Fibroblast of lung (primary cell): ENCODE data around the gene NEK7. TPM values are rescaled to one million over a fixed set of nuclear protein-coding genes. Genes with fewer than 3 reads are reported as not detected.
"Not testable (repeated sequence)": the region's sequence is repeated elsewhere in the genome, so short reads cannot be mapped to it uniquely, and the experiment has no call there.

ENCODE experiments used
- DNase-seq, 2 donors: peaks; one replicate each; pipeline versions ENCODE4 v3.0.0 to v3.0.0-alpha.2; 2010; ENCODE audit warnings: low read depth in 2 of 2
- H2AFZ ChIP-seq: 2 replicates; pipeline ENCODE4 v1.5.1; 2012; ENCODE audit warnings: low read length, control low read depth, inconsistent platforms
- H3K27ac ChIP-seq: 2 replicates; pipeline ENCODE4 v1.5.1; 2011; ENCODE audit warnings: low read length, control low read depth; ENCODE audit not compliant: insufficient read depth
- H3K27me3 ChIP-seq: 2 replicates; pipeline ENCODE4 v1.5.1; 2011; ENCODE audit warnings: mild to moderate bottlenecking, low read length; ENCODE audit not compliant: control insufficient read depth, insufficient read depth
- H3K36me3 ChIP-seq: 2 replicates; pipeline ENCODE4 v1.5.1; 2011; ENCODE audit warnings: low read length; ENCODE audit not compliant: control insufficient read depth, insufficient read depth
- H3K4me1 ChIP-seq: 2 replicates; pipeline ENCODE4 v1.5.1; 2011; ENCODE audit warnings: low read length; ENCODE audit not compliant: control insufficient read depth, insufficient read depth; ENCODE audit errors: extremely low read depth
- H3K4me2 ChIP-seq: 2 replicates; pipeline ENCODE4 v1.5.1; 2011; ENCODE audit warnings: low read length, control low read depth; ENCODE audit not compliant: insufficient read depth; ENCODE audit errors: extremely low read depth
- H3K4me3 ChIP-seq, 4 experiments: fragments of 200-600 bp in 1 of 4; sonication (generic) in 1 of 4; replicated peaks in 1 of 4; 2 replicates each; pipeline ENCODE4 v1.5.1; 2011 to 2016; ENCODE audit warnings: low read length in 4 of 4, low read depth in 3 of 4, mild to moderate bottlenecking in 3 of 4, control low read depth in 2 of 4, inconsistent platforms in 1 of 4, mixed read lengths in 1 of 4; ENCODE audit not compliant: insufficient read depth in 1 of 4; ENCODE audit errors: control extremely low read depth in 1 of 4
- H3K79me2 ChIP-seq: 2 replicates; pipeline ENCODE4 v1.5.1; 2012; ENCODE audit warnings: mild to moderate bottlenecking, low read length, inconsistent platforms; ENCODE audit not compliant: control insufficient read depth, insufficient read depth
- H3K9ac ChIP-seq: 2 replicates; pipeline ENCODE4 v1.5.1; 2011; ENCODE audit warnings: mild to moderate bottlenecking, low read length, control low read depth; ENCODE audit not compliant: insufficient read depth
- H3K9me3 ChIP-seq: 2 replicates; pipeline ENCODE4 v1.5.1; 2012; ENCODE audit warnings: low read depth, low read length; ENCODE audit not compliant: control insufficient read depth, insufficient read depth
- H4K20me1 ChIP-seq: 2 replicates; pipeline ENCODE4 v1.5.1; 2011; ENCODE audit warnings: low read length; ENCODE audit not compliant: control insufficient read depth, insufficient read depth; ENCODE audit errors: extremely low read depth
- EZH2 ChIP-seq: IDR thresholded peaks from 2 replicates; pipeline ENCODE4 v1.5.1; 2012; ENCODE audit warnings: low read length, control low read depth, mild to moderate bottlenecking; ENCODE audit errors: missing control alignments
- polyA plus RNA-seq, 2 donors: library from polyadenylated mRNA; depleted of rRNA in 1 of 2; stranded (reverse) in 1 of 2; unstranded in 1 of 2; fragments of >200 nt; gene quantifications; 2 replicates each; pipeline ENCODE4 v1.2.1, GENCODE V29; 2011 to 2012; ENCODE audit warnings: missing spikeins in 1 of 2
- total RNA-seq: library from RNA; depleted of rRNA; stranded (reverse); fragments of >200 nt; gene quantifications from 2 replicates; pipeline ENCODE4 v1.2.1, GENCODE V29; 2014
- TF ChIP-seq, protein P1 (sequence below), 2 donors: IDR thresholded peaks in 1 of 2; conservative IDR thresholded peaks in 1 of 2; 1 replicate in 1 of 2; 2 replicates in 1 of 2; pipeline ENCODE4 v1.5.1; 2011 to 2012; ENCODE audit warnings: low read length in 2 of 2, control low read depth in 1 of 2, inconsistent platforms in 1 of 2, low read depth in 1 of 2, mild to moderate bottlenecking in 1 of 2

Gene NEK7
- total and polyA plus RNA-seq, 2 donors (not counting 1 experiment from before 2014, with no cell fraction given): 90.5 to 207 TPM

DNA sequence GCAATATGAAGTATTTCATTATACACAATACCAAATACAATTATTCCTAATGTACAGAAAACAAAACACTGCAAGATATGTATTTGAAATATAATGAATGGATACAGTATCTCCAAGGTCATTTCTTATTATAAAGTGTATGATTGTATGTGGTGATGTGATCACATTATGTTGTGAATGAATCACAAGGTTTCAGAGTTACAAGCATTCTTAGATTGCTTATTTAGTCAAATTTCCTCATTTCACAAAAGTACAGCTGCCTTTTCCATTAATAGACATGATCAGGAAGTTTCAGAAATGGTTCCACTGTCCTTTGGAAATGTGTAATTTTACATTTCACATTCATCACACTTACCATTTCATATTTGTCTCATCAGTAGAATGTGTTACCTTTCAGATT lies 28.3 kb upstream of the NEK7 start:
- H3K27me3 ChIP-seq: no peaks in the 10 kb centered on the region
- H3K36me3 ChIP-seq: no peaks in the 10 kb centered on the region
- no peak for TF ChIP-seq EZH2
- no peaks in the 10 kb centered on the region for H3K9me3 ChIP-seq
- H2AFZ ChIP-seq: no peak overlapping the region
- no peak overlapping the region for H3K9ac ChIP-seq
- no peaks in the 10 kb centered on the region for H4K20me1 ChIP-seq
- no peak overlapping the region for H3K4me2 ChIP-seq
- peaks cover 7% of the 10 kb centered on the region for H3K4me1 ChIP-seq
- no peak for DNase-seq
- no peak overlapping the region for H3K4me3 ChIP-seq
- no peak overlapping the region for H3K27ac ChIP-seq
- H3K79me2 ChIP-seq: no peaks in the 10 kb centered on the region

DNA sequence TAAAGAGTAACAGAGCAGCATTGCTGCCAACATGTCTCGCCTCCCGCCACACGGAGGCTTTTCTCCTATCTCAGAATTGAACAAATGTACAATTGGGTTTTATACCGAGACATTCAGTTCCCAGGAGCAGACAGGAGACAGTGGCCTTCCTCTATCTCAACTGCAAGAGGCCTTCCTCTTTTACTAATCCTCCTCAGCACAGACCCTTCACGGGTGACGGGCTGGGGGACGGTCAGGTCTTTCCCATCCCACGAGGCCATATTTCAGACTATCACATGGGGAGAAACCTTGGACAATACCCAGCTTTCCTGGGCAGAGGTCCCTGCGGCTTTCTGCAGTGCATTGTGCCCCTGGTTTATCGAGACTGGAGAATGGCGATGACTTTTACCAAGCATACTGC lies 26.7 kb upstream of the NEK7 start:
- DNase-seq, H3K9ac ChIP-seq, H3K4me2 ChIP-seq, H3K9me3 ChIP-seq, H3K36me3 ChIP-seq, H3K79me2 ChIP-seq, H3K27me3 ChIP-seq, H2AFZ ChIP-seq, H4K20me1 ChIP-seq, H3K4me1 ChIP-seq, H3K4me3 ChIP-seq, H3K27ac ChIP-seq: not testable (repeated sequence)

DNA sequence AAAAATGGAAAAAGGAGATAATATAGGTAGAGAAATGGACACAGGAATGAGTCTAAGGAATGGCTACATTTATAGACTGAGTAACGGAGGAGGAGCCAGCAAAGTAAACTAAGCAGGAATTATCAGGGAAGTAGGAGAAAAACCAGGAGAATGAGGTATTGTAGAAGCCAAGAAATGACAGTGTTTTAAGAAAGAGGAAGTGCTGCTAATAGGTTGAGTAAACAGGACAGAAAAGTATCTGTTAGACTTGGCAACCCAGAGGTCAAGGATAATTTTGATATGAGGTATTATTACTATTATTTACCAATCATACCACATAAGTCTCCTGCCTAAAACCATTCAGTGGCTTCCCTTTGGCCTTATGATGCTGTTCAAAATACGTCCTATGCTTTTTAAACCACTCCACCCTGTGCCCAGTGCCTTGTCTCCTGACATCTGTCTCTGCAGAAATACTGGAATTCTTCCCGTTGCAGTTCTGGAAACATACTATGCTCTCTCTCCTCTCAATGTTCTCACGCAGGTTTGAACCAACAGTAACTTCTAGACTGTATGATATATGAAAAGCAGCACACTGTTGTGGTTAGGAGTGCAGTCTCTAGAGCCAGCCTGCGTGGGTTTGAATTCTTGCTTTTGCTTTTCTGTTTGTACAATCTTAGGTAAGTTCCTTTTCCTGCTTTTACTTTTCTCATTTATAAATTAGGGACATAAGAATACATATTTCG lies 24.6 kb upstream of the NEK7 start:
- H3K27me3 ChIP-seq: no peaks in the 10 kb centered on the region
- H3K9ac ChIP-seq: no peak overlapping the region
- H3K79me2 ChIP-seq: no peaks in the 10 kb centered on the region
- H3K36me3 ChIP-seq: no peaks in the 10 kb centered on the region
- no peaks in the 10 kb centered on the region for H3K4me1 ChIP-seq
- H3K4me2 ChIP-seq: no peak overlapping the region
- no peak overlapping the region for H3K4me3 ChIP-seq
- H2AFZ ChIP-seq: no peak overlapping the region
- DNase-seq: no peak
- H4K20me1 ChIP-seq: no peaks in the 10 kb centered on the region
- H3K9me3 ChIP-seq: no peaks in the 10 kb centered on the region
- TF ChIP-seq, protein P1, sequence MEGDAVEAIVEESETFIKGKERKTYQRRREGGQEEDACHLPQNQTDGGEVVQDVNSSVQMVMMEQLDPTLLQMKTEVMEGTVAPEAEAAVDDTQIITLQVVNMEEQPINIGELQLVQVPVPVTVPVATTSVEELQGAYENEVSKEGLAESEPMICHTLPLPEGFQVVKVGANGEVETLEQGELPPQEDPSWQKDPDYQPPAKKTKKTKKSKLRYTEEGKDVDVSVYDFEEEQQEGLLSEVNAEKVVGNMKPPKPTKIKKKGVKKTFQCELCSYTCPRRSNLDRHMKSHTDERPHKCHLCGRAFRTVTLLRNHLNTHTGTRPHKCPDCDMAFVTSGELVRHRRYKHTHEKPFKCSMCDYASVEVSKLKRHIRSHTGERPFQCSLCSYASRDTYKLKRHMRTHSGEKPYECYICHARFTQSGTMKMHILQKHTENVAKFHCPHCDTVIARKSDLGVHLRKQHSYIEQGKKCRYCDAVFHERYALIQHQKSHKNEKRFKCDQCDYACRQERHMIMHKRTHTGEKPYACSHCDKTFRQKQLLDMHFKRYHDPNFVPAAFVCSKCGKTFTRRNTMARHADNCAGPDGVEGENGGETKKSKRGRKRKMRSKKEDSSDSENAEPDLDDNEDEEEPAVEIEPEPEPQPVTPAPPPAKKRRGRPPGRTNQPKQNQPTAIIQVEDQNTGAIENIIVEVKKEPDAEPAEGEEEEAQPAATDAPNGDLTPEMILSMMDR (conservative IDR thresholded peaks at IDR 0.05 in 1 of 2, IDR thresholded peaks at IDR 0.05 in 1 of 2; ENCODE audit: low read depth in 1 of 2, low read length in 2 of 2): no peak
- no peak for TF ChIP-seq EZH2
- H3K27ac ChIP-seq: no peak overlapping the region

DNA sequence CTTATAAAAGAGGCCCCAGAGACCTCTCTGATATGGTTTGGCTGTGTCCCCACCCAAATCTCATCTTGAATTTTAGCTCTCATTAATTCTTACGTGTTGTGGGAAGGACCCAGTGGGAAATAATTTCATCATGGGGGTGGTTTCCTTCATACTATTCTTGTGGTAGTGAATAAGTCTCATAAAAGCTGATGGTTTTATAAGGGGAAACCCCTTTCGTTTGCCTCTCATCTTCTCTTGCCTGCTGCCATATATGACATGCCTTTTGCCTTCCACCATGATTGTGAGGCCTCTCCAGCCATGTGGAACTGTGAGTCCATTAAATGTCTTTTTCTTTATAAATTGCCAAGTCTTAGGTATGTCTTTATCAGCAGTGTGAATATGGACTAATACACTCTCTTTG lies 22.5 kb upstream of the NEK7 start:
- H3K79me2 ChIP-seq: no peaks in the 10 kb centered on the region
- no peak for DNase-seq
- no peak overlapping the region for H3K4me2 ChIP-seq
- TF ChIP-seq EZH2: no peak
- TF ChIP-seq, protein P1 (conservative IDR thresholded peaks at IDR 0.05 in 1 of 2, IDR thresholded peaks at IDR 0.05 in 1 of 2; ENCODE audit: low read depth in 1 of 2, low read length in 2 of 2): no peak
- H3K27me3 ChIP-seq: no peaks in the 10 kb centered on the region
- no peak overlapping the region for H3K9ac ChIP-seq
- no peaks in the 10 kb centered on the region for H3K9me3 ChIP-seq
- no peaks in the 10 kb centered on the region for H3K36me3 ChIP-seq
- H3K27ac ChIP-seq: no peak overlapping the region
- H2AFZ ChIP-seq: no peak overlapping the region
- H3K4me3 ChIP-seq: no peak overlapping the region
- H4K20me1 ChIP-seq: no peaks in the 10 kb centered on the region
- H3K4me1 ChIP-seq: no peaks in the 10 kb centered on the region
